ENCODE data around the gene PLCH1.

Gene PLCH1

DNA sequence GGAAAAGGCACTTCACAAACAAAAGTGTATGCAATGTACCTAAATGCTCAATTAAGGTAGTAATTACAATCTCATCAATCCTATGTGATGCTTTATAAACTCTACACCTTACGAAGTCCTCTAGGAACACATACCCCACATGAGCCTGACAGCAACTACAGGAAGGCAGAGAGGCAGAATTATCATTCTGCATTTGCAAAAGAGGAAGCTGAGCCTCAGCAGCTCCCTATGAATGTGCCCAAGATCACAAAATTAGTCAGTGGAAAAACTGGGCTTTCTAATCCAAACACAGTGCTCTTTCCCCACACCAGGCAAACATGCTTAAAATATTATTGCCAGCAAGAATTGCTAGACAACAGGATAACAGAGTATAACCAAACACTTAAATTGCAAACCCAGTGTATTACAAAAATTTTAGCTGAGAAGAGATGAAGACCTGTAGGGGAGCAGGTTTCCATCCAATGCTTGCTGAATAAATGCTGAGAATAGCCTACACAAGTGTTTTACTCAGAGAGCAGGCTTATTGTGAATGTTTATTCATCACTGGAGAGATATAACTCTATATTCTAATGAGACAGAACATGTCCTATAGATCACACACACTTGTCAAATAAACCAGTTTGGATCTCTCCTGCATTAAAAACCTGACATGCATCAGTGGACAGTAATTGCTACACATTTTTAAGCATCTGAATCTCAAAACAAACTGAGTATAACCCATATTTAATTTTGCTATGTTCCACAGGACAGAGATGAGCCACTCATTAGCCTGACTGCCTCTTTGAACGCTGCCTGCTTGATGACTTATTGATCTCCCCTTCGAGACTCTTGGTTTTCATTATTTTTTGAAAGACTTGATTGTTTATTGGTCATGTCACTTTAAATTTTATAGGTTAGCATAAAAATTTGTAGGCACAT lies 62.2 kb downstream of the PLCH1 start:
- no peak for DNase-seq

DNA sequence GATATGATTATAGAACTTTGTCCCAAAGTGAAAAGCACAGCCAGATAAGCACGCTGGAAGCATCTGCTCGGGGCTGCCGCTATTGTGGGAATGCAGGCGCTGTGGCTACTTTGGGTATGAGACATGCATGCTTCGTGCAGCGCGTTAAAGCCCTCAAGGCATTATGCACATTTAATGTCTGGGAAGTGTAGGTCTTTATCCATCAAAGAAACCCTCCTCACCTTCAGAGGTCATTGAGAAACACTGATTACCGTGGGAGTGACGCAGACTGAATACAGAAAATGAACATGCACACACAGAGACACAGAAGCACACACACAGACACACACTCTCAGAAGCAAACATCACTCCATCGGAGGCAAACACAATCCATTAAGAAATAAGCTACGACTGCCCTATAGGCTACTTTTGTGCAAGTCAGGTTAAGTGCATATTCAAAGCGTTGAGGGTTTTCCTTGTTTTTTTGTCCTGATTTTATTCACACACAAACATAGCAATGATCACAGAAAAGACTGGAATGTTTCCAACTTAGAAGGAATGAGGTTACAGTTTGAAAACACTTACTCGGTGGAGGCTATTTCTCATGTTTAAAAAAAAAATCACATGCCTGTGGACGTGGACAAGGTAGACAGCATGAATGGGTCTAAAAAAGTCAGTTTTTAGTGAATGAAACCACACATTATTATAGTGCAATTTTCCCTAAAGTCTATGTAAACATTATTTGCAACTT lies 68.5 kb downstream of the PLCH1 start:
- DNase-seq, result no peak

DNA sequence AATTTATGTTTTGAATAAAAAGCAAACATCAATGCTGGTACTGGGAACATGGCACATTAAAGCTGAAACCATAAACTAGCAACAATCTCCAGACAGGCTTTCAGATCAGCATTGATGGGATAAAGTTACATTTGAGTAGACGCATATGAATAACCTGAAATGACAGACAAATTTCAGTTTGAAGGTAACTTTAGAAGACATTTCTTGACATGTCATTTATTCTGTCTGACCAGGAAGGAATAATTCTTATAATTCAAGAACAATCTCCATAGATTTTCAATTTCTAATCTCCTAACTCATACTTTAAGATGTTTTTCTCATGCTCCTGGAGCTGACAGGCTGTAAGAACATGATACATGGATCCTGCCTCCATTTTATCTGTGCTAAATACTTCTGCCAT lies 69.8 kb downstream of the PLCH1 start:
- DNase-seq, result no peak

DNA sequence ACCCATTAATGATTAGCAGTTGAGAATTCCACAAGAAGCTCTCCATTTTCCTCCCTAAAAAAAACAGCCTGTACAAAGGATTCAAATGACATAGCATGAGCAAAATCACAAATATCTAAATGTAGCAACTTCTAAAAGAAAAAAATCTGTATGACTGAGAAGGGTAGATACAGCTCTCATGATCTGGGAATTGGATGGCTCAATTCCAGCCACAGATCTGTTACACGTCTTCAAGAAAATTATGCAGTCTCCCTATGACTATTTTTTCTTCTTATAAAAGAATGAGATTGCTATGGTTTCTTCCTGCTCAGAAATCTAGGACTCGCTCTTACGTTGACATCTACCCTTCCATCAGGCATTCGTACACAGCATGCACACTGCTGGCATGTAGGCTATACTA lies 71.5 kb downstream of the PLCH1 start:
- no peak for DNase-seq

DNA sequence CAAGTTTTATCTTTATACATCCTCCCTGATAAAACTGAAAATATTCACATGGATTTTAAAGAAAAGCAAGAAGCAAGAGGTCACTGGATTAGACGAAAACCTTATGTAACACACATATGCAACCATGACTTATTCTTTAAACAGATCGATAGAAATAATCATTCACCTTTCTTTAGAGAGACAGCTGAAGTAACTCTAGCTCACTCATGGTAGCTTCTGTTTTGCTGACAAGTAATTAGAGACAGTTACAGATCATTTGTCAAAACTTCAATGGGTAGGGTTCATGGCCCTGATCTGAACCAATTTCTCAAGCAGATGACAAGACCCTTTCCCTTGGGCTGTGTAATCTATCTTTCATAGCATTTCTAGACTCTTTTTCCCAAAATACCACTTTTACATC lies 74.5 kb downstream of the PLCH1 start:
- DNase-seq, result peak; percentile 67

DNA sequence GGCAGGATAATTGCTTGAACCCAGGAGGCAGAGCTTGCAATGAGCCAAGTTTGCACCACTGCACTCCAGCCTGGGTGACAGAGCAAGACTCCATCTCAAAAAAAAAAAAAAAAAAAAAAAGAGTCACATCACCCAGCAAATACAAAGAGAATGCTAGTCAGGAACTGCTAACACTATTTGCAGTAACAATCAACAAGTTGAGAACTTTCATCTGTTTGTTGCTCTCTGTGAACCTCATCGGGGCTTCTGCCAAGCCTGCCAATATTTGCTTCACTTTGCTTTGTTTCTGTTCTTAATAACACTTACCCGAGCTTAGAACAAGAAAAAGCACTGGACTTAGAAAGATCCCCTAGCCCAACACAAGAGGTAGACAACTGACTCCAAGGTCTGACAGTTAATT lies 76.9 kb downstream of the PLCH1 start:
- DNase-seq, result no peak

DNA sequence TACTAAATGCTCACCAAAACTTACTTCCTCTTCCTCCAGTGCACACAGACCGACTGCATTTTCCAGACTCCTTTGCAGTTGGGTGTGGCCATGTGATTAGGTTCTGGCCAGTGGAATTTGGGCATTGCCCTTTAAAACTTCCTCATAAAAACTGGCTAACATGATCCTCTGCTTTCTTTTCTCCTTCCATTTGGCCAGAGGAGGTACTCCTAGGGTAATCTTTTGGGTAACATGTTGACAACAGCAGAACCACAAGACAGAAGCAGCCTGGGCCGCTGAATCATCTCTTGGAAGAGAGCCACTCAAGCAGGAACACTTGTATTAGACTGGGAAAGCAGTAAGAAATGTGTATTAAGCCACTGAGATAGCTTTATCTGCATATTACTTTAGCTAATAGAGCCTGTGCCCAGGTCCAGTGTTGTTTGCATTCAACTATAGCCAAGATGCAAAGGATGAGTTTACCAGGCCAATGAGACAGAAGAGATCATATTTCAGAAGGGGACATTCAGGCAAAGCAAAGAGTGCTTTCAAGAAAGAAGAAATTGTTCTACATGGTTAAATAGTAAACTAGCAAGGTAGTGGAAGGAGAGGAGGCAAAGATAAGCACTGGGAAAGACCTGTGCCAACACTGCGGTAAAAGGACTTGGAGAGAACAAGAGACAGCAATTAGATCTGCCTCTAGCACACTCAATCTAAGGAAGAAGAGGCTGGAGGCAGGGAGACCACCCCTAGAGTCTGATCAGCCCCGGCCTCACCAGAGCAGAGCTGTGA lies 79.8 kb downstream of the PLCH1 start:
- no peak for DNase-seq

DNA sequence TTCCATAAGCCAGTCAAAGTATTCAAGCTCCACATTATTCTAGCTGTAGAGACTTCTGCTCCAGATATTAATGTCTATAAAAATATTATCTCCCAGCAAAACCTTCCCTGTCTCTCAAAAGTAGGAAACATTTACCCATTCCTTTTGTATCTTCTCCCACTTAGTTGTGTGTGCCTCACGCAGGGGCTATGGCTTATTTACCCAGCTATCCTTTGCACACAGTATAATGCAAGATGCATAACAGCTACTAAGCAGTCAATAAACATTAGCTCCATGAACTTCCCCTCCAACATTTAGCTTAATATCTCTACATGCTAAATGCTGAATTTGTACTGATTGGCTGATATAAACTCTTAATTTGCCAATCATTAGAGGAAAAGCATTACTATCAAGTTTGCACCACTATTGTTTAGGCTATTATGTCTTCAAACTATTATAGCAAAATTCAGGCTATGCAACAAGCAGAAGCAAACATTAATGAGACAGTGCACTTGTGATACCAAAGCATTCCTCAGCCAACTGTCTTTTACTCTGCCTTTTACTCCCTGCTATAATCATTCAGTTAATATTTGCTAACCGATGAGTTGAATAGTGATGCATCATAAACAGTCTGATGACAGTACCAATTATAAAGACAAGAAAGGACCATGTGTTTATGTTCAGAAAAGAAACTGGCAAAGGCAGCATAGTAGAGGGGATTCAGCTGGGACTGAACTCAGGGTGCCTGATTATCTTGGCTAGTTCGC lies 81.2 kb downstream of the PLCH1 start:
- peak; percentile 41 for DNase-seq

DNA sequence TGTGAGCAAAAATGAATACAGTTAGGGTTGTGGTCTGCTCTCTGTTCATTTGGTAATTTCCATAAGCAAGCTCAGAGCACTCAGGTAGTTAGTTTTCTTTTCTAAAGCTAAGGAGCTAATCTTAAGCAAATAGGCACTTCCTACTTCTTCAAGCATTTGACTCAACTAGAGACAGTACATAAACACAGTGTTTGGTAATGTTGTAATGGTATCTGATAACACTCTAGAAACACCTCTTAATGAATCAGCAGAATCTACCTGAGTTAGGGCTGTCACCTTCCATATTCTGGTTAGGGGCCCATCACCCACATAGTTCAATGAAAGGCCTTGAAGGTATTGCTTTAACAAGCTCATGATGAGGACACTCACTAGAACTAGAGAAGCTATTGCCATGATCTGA lies 83.1 kb downstream of the PLCH1 start:
- no peak for DNase-seq

DNA sequence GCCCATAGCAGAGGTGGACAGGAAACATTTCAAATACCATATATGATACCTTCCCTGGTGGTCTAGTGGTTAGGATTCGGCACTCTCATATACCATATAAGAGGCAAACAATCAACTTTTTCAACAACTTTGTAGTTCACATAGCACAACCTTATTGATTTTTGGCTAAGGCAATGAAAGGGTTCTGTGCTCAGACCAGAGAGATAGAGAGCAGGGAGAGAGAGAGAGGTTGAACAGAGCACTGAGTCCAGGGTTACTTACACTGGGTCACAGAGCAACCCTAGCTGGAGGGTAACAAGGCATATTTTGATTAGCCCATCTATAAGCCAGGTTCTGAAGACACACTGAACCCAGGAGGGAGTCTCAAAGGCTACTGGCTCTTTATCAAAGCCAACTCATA lies 83.8 kb downstream of the PLCH1 start:
- no peak for DNase-seq

DNA sequence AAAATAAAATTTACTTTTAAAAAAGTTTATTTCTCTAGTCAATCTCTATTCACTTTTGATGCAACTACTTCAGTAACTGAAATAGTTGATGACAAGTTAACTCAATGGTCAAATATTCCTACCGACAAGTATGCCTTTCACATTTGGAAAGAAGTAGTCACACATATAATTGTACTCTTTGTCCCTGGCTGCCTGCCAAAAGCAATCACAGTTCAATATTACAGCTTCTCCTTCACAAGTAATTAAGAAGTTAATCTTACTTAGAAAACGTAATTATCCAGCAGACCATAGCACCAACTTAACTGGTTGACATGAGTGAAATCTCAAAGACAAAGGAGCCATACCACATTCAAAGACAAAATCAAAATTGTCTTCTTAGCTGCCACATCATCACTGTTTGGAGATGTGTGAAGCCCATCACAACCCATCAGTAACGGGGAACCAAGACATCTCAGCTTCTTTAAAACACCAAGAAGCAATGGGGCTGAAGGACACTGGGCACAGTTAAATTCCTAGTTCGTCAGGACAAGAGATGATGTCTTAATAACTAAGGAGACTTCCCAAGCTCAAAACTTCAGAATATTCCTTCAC lies 86.1 kb downstream of the PLCH1 start:
- DNase-seq, result no peak

DNA sequence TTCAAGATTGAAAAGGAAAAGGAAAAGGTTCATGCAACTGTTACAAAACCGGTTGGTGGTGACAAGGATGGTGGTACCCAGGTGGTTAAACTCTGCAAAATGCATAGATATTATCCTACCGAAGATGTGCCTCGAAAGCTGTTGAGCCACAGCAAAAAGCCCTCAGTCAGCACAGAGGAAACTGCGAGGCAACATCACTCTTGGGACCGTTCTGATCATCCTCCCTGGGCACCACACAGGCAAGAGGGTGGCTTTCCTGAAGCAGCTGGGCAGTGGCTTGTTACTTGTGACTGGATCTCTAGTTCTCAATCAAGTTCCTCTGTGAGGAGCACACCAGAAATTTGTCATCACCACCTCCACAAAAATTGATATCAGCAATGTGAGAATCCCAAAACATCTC lies 86.9 kb downstream of the PLCH1 start:
- no peak for DNase-seq

DNA sequence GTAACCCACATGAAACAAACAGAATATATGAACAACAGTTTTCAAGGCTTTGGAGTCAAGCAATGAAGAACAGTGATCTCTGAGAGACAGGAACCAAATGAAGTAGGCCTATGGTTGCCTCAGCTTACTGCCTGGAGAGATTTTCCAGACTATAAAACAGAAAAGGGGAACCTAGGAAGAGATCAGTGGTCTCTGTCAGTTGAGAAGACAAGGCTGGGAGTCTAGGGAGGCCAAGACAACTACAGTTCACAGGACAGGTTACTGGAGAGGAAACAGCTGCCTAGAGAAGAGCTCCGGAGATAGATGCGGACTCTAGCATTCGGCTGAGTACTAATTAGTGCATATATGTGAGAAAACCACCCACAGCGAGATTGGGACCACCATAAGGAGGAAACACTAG lies 87.7 kb downstream of the PLCH1 start:
- DNase-seq, result no peak

DNA sequence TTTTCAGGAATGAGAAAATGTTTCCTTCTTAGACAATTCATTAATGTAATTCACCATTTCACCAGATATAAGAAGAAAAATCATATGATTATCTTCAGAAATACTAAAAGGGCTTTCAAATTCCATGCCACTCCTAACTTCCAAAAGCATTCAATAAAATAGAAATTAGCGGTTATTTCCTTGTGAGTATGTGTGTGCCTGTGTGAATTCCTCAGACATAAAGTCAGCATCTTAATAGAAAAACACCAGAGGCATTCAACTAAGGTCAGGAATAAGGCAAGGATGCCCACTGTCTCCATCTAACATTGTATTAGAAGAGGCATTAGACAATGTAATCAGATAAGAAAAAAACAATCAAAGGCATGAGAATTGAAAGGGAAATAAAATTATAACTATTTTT lies 88.4 kb downstream of the PLCH1 start:
- no peak for DNase-seq

DNA sequence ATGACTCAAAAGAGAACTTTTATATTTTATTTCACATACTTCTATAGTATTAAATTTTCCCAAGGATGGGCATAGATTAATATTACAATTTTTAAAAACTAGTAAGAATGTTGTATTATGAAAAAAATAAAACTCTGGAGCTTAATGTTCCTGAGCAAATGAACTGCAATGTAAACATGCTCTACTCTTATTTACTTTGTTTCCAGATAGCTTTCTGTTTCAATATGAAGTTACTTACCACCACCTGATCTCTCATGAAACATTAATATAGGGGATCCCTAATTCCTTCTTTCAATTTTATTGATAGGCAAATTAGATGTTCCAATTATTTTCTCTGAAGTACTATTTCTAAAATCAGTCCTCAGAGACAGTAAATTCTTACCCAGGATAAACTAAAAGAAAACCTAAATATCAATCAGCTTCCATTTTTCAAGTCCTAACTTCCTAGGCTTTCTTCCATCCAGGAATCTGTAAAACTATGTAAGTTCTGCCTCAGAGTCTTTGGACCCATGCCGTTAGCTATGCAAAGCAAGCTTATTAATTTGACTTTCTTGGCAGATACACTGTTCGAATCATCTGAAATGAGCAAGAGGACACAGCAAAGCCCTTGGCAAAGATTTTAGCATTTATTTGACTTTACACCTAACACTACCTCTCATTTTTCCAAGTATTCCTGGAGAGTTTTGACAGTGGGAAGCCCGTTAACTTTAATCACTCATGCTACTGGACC lies 93.2 kb downstream of the PLCH1 start:
- no peak for DNase-seq

DNA sequence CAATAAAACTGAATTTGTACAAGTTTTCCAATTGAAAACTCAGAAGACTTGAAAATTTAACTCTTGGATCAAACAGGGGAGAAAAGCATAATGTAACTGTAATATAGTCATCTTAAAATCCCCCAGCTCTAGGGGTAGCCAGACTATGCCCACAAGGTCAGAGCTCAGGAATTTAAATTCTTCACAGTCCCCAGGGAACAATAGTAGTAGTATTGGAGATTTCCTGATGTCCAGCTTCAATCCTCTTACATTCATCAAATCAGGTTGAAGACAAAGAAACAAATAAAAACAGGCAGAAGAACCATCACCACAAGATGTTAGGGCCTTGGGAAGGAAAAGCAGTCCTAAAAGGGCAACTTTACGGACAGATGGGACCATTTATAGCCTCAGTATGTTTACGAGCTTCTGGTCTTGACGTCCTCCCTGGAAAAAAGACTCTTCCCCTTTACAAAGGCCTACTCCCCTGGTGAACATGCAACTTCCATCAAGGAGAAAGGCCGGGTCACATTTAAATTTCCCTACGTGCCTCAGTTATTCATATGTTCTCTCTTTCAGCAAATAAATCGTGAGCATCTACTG lies 96.8 kb downstream of the PLCH1 start:
- DNase-seq, result no peak

DNA sequence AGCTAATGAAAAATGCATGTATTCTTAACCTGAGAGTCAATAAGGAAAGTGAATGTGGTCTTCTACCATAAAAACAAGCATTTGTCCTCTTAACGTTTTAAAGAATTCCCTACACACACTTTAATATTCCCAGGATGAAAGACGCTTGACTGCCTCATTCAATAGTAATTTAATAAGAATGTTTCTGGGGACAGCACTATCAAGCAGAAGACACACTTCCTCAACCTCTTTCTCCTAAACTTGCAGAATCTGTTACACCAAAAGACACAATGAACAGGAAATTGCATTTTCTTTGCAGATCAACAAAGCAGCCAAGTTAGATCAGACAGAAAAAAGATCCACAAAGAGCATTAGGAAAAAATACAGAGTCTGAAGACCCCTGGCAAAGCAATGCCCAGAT lies 97.7 kb downstream of the PLCH1 start:
- DNase-seq, result no peak

DNA sequence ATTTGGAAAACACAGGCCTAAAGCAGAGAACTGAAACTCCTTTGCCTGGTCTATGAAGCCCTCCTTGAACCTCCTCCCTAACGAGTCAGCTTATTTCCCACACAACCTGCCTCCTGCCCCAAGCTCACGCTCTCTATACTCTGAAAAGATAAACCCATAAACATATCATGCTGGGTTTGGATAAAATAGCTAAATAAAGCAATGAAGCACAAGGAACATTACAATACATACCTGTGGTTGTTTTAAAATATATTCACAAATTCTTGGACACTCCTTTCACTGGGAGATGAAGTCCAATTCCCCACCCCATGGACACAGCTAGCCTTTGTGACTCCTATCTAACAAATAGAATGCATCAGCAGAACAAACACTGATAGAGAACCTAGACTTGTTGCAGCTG lies 98.2 kb downstream of the PLCH1 start:
- DNase-seq, result no peak

DNA sequence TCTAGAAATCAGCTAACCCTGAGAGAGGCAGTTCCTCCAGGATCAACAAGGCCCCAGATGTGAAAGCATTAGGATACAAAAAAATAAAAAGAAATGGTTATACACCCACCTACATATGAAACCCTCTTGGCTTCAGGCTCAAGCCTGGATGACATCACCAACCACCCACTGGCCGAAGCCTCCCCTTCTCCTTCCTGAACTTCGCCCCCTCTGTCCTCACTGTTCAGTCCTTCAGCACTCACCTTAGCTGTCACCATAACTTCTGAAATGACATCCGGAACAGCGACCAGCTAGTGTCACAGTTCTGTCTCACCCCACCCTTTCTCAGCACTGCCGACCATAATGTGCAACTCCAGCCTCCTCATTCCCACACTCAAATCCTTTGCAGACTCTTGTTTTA lies 98.7 kb downstream of the PLCH1 start:
- DNase-seq, result no peak

DNA sequence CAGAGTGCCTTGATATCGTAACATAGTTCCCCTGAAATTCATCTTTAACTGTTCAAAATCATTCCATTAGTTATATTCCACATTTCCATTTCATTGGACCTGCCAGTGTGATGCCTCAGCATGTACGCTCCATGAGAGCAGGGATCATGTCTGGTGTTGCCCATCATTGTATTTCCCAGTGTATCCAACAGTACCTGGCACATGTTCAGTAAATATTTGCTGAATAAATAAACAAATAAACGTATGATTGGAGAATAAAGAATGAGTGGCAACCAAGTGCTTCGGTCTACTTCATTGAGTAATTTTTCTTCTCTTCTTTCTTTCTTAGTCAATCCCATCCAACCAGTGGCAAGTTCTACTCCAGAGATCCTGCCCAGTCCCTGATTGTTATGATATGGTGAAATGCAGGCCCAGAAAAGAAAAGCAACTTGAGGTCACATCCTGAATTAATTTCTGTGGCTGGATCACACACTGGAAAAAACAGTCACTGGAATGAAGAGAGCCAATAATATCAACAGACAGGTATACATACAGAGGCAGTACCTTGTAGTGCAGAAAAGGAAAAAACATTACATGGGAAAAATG lies 101.2 kb downstream of the PLCH1 start:
- no peak for DNase-seq

DNA sequence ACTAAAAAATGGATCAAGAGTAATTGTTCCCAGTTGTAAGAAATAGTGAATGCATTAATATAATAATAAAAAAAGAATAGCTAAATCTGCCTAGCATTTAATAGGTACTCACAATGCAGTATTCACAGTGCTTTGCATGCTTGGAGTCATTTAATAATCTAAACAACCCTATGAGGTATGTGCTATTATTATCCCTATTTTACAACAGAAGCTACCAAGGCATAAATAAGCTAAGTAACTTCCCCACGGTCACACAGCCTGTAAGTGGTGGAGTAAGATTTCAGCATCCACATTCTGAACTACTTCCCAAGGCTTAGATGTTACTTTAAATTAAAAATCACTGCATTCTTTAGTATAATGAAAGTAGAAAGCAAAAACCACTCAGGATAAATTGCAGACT lies 102.9 kb downstream of the PLCH1 start:
- DNase-seq, result no peak

All from NCI-H146 (cell line).